Endothelial cell of umbilical vein (primary cell): ENCODE measurements around the gene AK5. TPM values are rescaled to one million over a fixed set of nuclear protein-coding genes. Genes with fewer than 3 reads are reported as not detected.

Experiments used
- BruUV-seq: library from RNA; stranded (reverse); fragments of 400-500 nt; replicated peaks from 2 replicates; lab custom pipeline; 2021; lab: Mats Ljungman, UMichigan
- CTCF ChIA-PET: fragments of 300-600, 350-600 bp; sonication (Branson Sonifier 250); formaldehyde crosslinking; loops from one replicate; lab custom pipeline; 2021; ENCODE audit warnings: antibody characterized with exemption, inconsistent platforms; lab: Charles Lee
- POLR2A ChIA-PET: fragments of 300-600, 350-600 bp; sonication (Branson Sonifier 250); formaldehyde crosslinking; loops from one replicate; lab custom pipeline; 2021; ENCODE audit warnings: antibody characterized with exemption, inconsistent platforms; lab: Charles Lee
- DNase-seq: peaks from one replicate; pipeline ENCODE4 v3.0.0-alpha.2; 2011; ENCODE audit warnings: low read depth, low spot score
- FAIRE-seq: peaks from 2 replicates; lab custom pipeline; 2011; peaks lifted over from hg19 to GRCh38; lab: Jason Lieb, UNC
- H2AFZ ChIP-seq: 2 replicates; pipeline ENCODE4 v1.6.0; 2012; ENCODE audit warnings: low read depth, low read length, control low read depth, inconsistent platforms
- H3K27ac ChIP-seq: 2 replicates; pipeline ENCODE4 v1.5.1; 2011; ENCODE audit warnings: low read depth, mild to moderate bottlenecking, control low read depth, low read length, moderate library complexity; ENCODE audit not compliant: insufficient read depth
- H3K27me3 ChIP-seq, 2 experiments: 2 replicates each; pipeline versions ENCODE4 v1.6.0 to v1.6.1; 2011; ENCODE audit warnings: low read length in 2 of 2, mixed read lengths in 1 of 2; ENCODE audit not compliant: control insufficient read depth in 2 of 2, insufficient read depth in 2 of 2
- H3K36me3 ChIP-seq, 2 experiments: 2 replicates in 1 of 2; 3 replicates in 1 of 2; pipeline ENCODE4 v1.5.1; 2011; ENCODE audit warnings: low read length in 2 of 2, mild to moderate bottlenecking in 1 of 2, moderate library complexity in 1 of 2; ENCODE audit not compliant: control insufficient read depth in 2 of 2, insufficient read depth in 2 of 2; ENCODE audit errors: extremely low read depth in 1 of 2
- H3K4me1 ChIP-seq: 3 replicates; pipeline ENCODE4 v1.5.1; 2011; ENCODE audit warnings: mild to moderate bottlenecking, low read length; ENCODE audit not compliant: control insufficient read depth, insufficient read depth; ENCODE audit errors: extremely low read depth
- H3K4me2 ChIP-seq: 2 replicates; pipeline ENCODE4 v1.6.1; 2011; ENCODE audit warnings: low read length, control low read depth, mixed read lengths; ENCODE audit not compliant: insufficient read depth
- H3K4me3 ChIP-seq, 3 experiments: fragments of 200-600 bp in 1 of 3; sonication (generic), shearing (Covaris generic) in 1 of 3; replicated peaks in 1 of 3; 2 replicates each; pipeline ENCODE4 v1.5.1; 2011 to 2016; ENCODE audit warnings: control low read depth in 3 of 3, low read length in 3 of 3, mild to moderate bottlenecking in 2 of 3, inconsistent platforms in 1 of 3, low read depth in 1 of 3, moderate library complexity in 1 of 3; ENCODE audit not compliant: insufficient read depth in 1 of 3
- H3K79me2 ChIP-seq: 2 replicates; pipeline ENCODE4 v1.6.0; 2012; ENCODE audit warnings: low read length, inconsistent platforms; ENCODE audit not compliant: control insufficient read depth, insufficient read depth
- H3K9ac ChIP-seq: replicated peaks from 2 replicates; pipeline ENCODE3; 2011; ENCODE audit warnings: low read length, control low read depth; ENCODE audit not compliant: insufficient read depth; ENCODE audit errors: extremely low read depth
- H3K9me1 ChIP-seq: replicated peaks from 3 replicates; pipeline ENCODE4 v1.6.0; 2011; ENCODE audit warnings: mild to moderate bottlenecking, low read length; ENCODE audit not compliant: control insufficient read depth, insufficient read depth; ENCODE audit errors: extremely low read depth
- H3K9me3 ChIP-seq: replicated peaks from 2 replicates; pipeline ENCODE4 v1.5.1; 2012; ENCODE audit warnings: low read length, inconsistent platforms; ENCODE audit not compliant: control insufficient read depth, insufficient read depth
- H4K20me1 ChIP-seq: replicated peaks from 2 replicates; pipeline ENCODE3; 2011; ENCODE audit warnings: mild to moderate bottlenecking, low read length; ENCODE audit not compliant: control insufficient read depth, insufficient read depth; ENCODE audit errors: extremely low read depth
- EZH2 ChIP-seq: IDR thresholded peaks from 2 replicates; pipeline ENCODE4 v1.6.1; 2012; ENCODE audit warnings: borderline replicate concordance, low read depth, mild to moderate bottlenecking, moderate library complexity, low read length, inconsistent platforms; ENCODE audit not compliant: severe bottlenecking
- FOS ChIP-seq: IDR thresholded peaks from 2 replicates; pipeline ENCODE4 v1.6.1; 2011; ENCODE audit warnings: mild to moderate bottlenecking, low read length, moderate library complexity, borderline replicate concordance; ENCODE audit not compliant: insufficient read depth
- GATA2 ChIP-seq: IDR thresholded peaks from 2 replicates; pipeline ENCODE4 v1.7.0; 2011; ENCODE audit warnings: low read depth, mild to moderate bottlenecking, moderate library complexity, mixed read lengths, low read length; ENCODE audit not compliant: insufficient read length, insufficient read depth
- JUN ChIP-seq: IDR thresholded peaks from 2 replicates; pipeline ENCODE4 v1.6.1; 2011; ENCODE audit warnings: borderline replicate concordance, low read depth; ENCODE audit not compliant: insufficient read length, insufficient read depth
- MYC ChIP-seq: IDR thresholded peaks from one replicate; pipeline ENCODE4 v1.6.1; 2011; ENCODE audit warnings: mild to moderate bottlenecking, low read depth, low read length
- POLR2A ChIP-seq: IDR thresholded peaks from 2 replicates; pipeline ENCODE4 v1.6.1; 2012; ENCODE audit warnings: low read depth, mild to moderate bottlenecking, control low read depth, low read length
- POLR2AphosphoS5 ChIP-seq: IDR thresholded peaks from 2 replicates; pipeline ENCODE4 v1.6.1; 2012; ENCODE audit warnings: low read depth, mild to moderate bottlenecking, control low read depth, low read length, moderate library complexity; ENCODE audit not compliant: insufficient read depth
- dilution Hi-C: fragments of 300-500 bp; cut with MboI; formaldehyde crosslinking; loops from one replicate; pipeline ENCODE4 v1.15.0; 2019; ENCODE audit warnings: low sequenced_read_pairs; ENCODE audit not compliant: extremely low pct_ligation_motif_present
- intact Hi-C: fragments of 100-400 bp; cut with micrococcal nuclease; formaldehyde crosslinking; loops from one replicate; pipeline ENCODE4 v1.10.0; 2022
- polyA plus RNA-seq, 4 experiments: library from polyadenylated mRNA; depleted of rRNA in 3 of 4; stranded (reverse) in 3 of 4; unstranded in 1 of 4; fragments of >200 nt; gene quantifications; 2 replicates each; pipeline versions ENCODE4 v1.2.1 to v1.2.3, GENCODE V29; 2011 to 2012; ENCODE audit warnings: missing spikeins in 1 of 4
- total RNA-seq: library from RNA; stranded (reverse); gene quantifications from 2 replicates; pipeline ENCODE4 v1.2.3, GENCODE V29; 2021
- TF ChIP-seq, protein P1 (sequence below): IDR thresholded peaks from 2 replicates; pipeline ENCODE4 v1.6.1; 2011; ENCODE audit not compliant: insufficient read depth, insufficient read length
- TF ChIP-seq, protein P2 (sequence below), 2 donors: IDR thresholded peaks; 1 replicate in 1 of 2; 2 replicates in 1 of 2; pipeline ENCODE4 v1.5.1; 2011; ENCODE audit warnings: low read length in 2 of 2, mild to moderate bottlenecking in 2 of 2, moderate library complexity in 2 of 2, control low read depth in 1 of 2, inconsistent platforms in 1 of 2, low read depth in 1 of 2; ENCODE audit not compliant: insufficient read depth in 1 of 2; ENCODE audit errors: extremely low read depth in 1 of 2

Gene AK5
- total and polyA plus RNA-seq, 2 donors (not counting 3 experiments of a cell fraction or from before 2014, with no cell fraction given) = 5.0 to 7.5 TPM

DNA sequence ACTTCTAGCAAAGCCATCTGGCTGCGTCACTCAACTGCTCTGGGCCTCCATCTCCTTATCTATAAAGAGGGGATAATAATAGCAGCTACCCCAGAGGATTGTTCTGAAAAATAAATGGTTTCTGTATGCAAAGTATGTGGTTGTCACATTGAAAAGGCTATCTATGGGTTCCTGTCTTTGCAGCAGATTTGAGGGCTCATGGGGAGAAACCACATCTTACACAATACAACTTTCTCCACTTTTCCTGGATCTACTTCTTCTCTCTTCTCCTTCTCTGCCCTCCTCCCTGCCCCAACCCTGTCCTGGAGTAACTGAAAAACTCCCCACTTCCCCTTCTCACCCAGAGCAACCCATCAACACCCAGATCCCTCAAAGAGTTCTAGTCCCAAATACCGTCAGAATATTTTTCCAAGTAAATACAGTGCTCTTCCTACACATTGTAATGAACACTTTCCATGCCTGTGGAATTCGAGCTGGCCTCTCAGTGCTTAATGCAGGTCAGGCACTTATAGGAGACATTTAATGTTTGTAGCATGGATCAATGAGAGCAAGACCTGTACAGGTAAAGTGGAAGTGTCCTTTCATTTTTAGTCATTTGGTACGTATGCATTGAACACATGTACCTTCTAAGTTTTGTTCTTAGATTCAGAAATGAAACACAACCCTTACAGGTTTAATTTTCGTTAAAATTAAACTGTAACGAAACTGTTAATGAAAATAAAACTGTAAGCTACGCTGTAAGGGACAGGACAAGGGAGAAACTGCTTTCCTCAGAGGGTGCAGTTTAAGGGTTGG is 131.9 kb downstream of the AK5 start:
- BruUV-seq = no TSS peak
- no peak overlapping the region for H3K27ac ChIP-seq
- H3K27me3 ChIP-seq = no peaks in the 10 kb centered on the region
- ChIA-PET CTCF (interaction anchor here (1.6 kb wide), 1 partner anchor 123 kb away, joined by 3 read pairs; no protein-coding TSS in a partner anchor), POLR2A (no interaction called here)
- no peak for TF ChIP-seq GATA2
- TF ChIP-seq POLR2A = no peak
- TF ChIP-seq EZH2 = no peak
- TF ChIP-seq, protein P1, sequence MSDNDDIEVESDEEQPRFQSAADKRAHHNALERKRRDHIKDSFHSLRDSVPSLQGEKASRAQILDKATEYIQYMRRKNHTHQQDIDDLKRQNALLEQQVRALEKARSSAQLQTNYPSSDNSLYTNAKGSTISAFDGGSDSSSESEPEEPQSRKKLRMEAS = no peak
- TF ChIP-seq, protein P2, sequence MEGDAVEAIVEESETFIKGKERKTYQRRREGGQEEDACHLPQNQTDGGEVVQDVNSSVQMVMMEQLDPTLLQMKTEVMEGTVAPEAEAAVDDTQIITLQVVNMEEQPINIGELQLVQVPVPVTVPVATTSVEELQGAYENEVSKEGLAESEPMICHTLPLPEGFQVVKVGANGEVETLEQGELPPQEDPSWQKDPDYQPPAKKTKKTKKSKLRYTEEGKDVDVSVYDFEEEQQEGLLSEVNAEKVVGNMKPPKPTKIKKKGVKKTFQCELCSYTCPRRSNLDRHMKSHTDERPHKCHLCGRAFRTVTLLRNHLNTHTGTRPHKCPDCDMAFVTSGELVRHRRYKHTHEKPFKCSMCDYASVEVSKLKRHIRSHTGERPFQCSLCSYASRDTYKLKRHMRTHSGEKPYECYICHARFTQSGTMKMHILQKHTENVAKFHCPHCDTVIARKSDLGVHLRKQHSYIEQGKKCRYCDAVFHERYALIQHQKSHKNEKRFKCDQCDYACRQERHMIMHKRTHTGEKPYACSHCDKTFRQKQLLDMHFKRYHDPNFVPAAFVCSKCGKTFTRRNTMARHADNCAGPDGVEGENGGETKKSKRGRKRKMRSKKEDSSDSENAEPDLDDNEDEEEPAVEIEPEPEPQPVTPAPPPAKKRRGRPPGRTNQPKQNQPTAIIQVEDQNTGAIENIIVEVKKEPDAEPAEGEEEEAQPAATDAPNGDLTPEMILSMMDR (IDR thresholded peaks at IDR 0.05; ENCODE audit: extremely low read depth in 1 of 2, insufficient read depth in 1 of 2, low read depth in 1 of 2, low read length in 2 of 2) = no peak
- no peak for TF ChIP-seq MYC
- no peak for TF ChIP-seq POLR2AphosphoS5
- TF ChIP-seq JUN = no peak
- TF ChIP-seq FOS = no peak
- no peak for FAIRE-seq
- no peaks in the 10 kb centered on the region for H3K9me1 ChIP-seq
- no peak overlapping the region for H3K9ac ChIP-seq
- no peak overlapping the region for H3K4me2 ChIP-seq
- H3K4me3 ChIP-seq = no peak overlapping the region
- H3K4me1 ChIP-seq = peaks cover 14% of the 10 kb centered on the region
- DNase-seq = no peak
- no peaks in the 10 kb centered on the region for H3K9me3 ChIP-seq
- dilution Hi-C loops (no loop called here), intact Hi-C loops (loop anchor here (2.0 kb wide), 1 partner anchor 119 kb away; no protein-coding TSS in a partner anchor)
- no peaks in the 10 kb centered on the region for H4K20me1 ChIP-seq
- no peaks in the 10 kb centered on the region for H3K36me3 ChIP-seq
- H3K79me2 ChIP-seq = no peaks in the 10 kb centered on the region
- no peak overlapping the region for H2AFZ ChIP-seq
